Sciatic nerve (tissue), 2 donors: Measurements from ENCODE around the gene KRTAP5-9. TPM values are rescaled to one million over a fixed set of nuclear protein-coding genes. Genes with fewer than 3 reads are reported as not detected.
"Not testable (repeated sequence)": the region's sequence is repeated elsewhere in the genome, so short reads cannot be mapped to it uniquely, and the experiment has no call there.

Experiments
- ATAC-seq: fragments of 200-7000 bp; cut with Tn5 transposase; one replicate; pipeline ENCODE4 v1.9.1; 2020; ENCODE audit warnings: mild to moderate bottlenecking, moderate library complexity
- DNase-seq: peaks from one replicate; pipeline ENCODE4 v3.0.0-alpha.2; 2020; ENCODE audit warnings: low spot score
- intact Hi-C: fragments of 100-400 bp; cut with DNase I; formaldehyde crosslinking; loops from one replicate; pipeline ENCODE4 v1.14.2; 2022
- total RNA-seq: library from RNA; stranded (reverse); fragmentation: NEBNext Ultra II Directional; extraction: Animal tissue kit (Norgen Biotek cat#: 25700); gene quantifications from one replicate; pipeline ENCODE4 v1.2.1, GENCODE V29; 2021
- donor health status: DM: no; HTN: no; CAD: no.
- donor health status: DM: no; HTN: no; CAD: no.

Gene KRTAP5-9, protein sequence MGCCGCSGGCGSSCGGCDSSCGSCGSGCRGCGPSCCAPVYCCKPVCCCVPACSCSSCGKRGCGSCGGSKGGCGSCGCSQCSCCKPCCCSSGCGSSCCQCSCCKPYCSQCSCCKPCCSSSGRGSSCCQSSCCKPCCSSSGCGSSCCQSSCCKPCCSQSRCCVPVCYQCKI
- 0.40 TPM for total RNA-seq

DNA sequence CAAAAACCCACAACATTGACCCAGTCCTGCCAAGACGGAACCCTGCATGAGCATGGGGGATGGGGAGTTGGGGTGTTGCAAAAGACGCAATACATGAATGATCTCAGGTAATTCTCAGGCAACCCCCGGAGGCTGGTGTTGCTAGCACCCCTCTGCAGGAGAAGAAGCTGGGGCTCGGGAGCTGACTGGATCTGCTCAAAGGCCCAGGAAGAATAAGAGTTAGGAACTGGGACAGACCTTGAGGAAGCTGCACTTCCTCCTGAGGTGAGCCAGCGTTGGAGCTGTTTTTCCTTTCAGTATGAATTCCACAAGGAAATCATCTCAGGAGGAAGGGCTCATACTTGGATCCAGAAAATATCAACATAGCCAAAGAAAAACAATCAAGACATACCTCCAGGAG is at the start of gene KRTAP5-9:
KRTAP5-9 (plus strand) TSS at position 301 of the 400 bp plus-strand sequence. CDS start 238 bp downstream, outside the sequence.
- ATAC-seq (no peak), DNase-seq (no peak)
- intact Hi-C loops, result no loop called here

DNA sequence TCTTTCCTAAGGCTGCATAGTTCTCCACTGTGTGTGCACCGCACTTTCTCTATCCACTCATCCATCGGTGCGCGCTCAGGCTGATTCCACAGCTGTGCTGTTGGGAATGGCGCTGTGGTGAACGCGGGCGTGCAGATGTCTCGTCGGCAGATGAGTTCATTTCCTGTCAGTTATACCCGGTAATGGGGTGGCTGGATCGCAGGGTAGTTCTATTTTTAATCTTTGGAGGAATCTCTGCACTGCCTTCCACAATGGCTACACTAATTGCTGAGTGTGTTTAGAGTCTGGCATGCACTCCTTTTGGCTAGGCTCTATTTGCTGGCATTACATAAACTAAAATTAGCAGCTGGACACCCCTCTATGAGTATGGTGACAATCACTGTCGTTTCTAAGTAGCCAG is 49.1 kb upstream of the KRTAP5-9 start:
- peak; percentile 10 for DNase-seq
- intact Hi-C loops, result no loop called here
- ATAC-seq, result no peak

DNA sequence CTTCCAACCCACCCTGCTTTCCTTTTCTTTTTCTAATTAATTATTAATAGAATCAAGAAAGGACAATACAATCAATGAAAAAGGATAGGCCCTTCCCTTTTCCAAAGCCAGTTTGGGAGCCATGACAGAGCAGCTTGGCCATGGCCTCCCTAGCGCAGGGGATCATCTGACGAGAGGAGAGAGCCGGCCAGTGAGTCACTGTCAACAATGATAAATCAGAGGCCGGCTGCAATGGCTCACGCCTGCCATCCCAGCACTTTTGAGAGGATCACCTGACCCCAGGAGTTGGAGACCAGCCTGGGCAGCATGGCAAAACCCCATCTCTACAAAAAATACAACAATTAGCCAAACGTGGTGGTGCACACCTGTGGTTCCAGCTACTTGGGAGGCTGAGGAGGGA is 48.7 kb upstream of the KRTAP5-9 start:
- intact Hi-C loops, result no loop called here
- no peak for ATAC-seq
- peak; percentile 38 for DNase-seq

GRCh38 chr11:71500601-71501021 is 47.6 kb upstream of the KRTAP5-9 start:
- ATAC-seq (peak; percentile 24), DNase-seq (peak; percentile 55)
- intact Hi-C loops, result no loop called here

DNA sequence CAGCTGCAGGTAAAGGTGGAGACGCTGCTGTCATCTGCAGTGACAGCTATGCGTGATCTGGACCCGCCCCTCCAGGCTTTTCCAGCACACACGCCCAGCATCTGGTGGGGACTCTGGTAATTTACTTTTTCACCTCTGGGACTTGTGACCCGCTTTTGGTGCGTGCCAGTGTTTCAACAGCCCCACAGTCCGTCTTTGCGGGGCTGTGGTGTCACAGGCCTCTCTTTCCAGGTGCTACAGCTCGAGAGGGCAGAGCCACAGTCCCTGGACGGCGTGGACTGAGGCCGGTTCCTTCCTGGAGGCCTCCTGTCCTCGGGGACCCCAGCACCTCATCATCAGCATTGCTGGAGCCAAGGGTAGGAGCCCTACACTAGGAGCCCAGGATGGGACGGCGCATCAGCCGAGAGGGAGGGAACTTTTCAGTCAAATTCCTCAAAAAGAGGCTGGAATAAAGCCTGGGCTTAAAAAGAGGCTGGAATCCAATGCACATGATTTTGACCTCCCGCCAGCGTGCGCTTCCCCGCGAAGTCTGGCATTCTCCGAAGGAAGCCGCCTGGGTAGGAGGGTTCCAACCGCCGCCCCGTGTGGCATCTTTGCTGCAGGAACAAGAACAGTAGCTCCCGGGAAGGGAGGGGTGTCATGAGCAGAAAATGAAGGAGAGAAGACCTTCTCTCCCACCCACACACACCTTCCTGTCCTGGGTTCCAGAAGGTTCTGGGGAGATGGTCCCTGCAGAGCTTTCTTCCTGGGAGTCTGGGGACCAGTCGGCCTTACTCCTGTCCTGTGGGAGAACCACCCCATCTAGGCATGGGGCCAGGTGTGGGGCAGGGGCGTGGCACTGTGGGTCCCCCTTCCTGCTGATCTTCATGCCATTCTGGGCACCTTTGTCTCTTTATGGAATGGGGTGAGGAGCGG is 46.9 kb upstream of the KRTAP5-9 start:
- no peak for ATAC-seq
- intact Hi-C loops, result no loop called here
- peak; percentile 54 for DNase-seq

GRCh38 chr11:71502026-71502425 is 46.2 kb upstream of the KRTAP5-9 start:
- DNase-seq, result peak; percentile 30
- intact Hi-C loops, result no loop called here
- no peak for ATAC-seq

- ATAC-seq, result no peak
- intact Hi-C loops, result no loop called here
- peak; percentile 37 for DNase-seq
Measured at GRCh38 chr11:71502871-71503435, 45.3 kb upstream of the KRTAP5-9 start.

- intact Hi-C loops, result no loop called here
- DNase-seq (peak; percentile 45), ATAC-seq (no peak)
Measured at GRCh38 chr11:71504531-71504930, 43.7 kb upstream of the KRTAP5-9 start.

DNA sequence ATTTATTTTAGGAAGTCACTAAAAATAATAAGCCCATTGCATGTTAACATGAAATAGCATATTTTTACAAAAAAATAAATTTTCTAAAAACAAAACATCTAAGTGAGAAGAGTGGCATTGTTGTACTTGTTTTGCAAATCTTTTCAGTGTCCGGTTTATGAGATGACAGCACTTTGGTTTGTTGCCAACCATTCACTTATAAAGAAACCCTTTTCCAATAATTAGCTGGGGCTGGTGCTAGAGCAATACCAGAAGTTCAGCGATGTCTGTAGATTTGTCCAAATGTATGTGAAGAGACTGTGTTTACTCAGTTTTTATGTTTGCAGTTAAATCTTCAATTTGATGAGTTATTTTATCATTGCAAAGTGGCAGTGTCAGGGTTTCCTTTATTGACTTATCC is 43.2 kb upstream of the KRTAP5-9 start:
- no peak for DNase-seq
- ATAC-seq, result no peak
- intact Hi-C loops, result no loop called here

DNA sequence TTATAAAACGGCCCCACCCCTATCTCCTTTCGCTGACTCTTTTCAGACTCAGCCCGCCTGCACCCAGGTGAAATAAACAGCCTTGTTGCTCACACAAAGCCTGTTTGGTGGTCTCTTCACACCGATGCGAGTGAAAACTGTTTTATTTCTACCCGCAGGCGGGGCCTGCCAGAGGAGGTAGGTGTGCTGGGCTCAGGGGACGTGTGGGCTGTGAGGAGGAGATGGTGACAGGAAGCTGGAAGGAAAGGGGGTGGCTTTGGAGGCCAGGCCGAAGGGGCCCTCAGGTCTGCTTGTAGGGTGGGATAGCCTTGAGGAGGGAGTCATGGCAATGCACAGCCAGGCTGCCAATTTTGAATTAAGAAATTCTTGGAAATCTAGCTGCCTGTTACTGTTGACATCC is 42.4 kb upstream of the KRTAP5-9 start:
- intact Hi-C loops, result no loop called here
- ATAC-seq (no peak), DNase-seq (peak; percentile 30)

DNA sequence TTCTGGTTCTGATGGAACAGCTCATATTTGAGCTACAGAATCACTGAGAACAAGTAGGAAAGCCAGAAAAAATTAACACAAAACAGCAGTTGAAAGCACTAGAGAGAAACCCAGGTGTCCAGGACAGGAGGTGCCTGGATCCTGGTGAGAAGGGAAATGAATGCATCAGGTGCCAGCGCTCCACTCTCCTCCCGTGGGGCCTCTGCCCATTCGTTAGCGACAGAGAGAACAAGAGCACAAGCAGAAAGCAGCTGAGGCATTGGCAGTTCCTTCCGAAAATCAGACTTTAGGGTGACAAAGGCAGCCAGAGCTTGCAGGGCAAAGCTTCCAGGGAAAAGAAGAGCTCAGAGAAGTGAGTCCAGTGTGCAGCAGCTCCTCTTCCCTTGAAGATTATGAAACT is 41.1 kb upstream of the KRTAP5-9 start:
- no peak for ATAC-seq
- intact Hi-C loops, result no loop called here
- DNase-seq, result peak; percentile 22

- peak; percentile 40 for DNase-seq
- intact Hi-C loops, result no loop called here
- ATAC-seq, result no peak
Measured at GRCh38 chr11:71518506-71519471, 29.4 kb upstream of the KRTAP5-9 start.

DNA sequence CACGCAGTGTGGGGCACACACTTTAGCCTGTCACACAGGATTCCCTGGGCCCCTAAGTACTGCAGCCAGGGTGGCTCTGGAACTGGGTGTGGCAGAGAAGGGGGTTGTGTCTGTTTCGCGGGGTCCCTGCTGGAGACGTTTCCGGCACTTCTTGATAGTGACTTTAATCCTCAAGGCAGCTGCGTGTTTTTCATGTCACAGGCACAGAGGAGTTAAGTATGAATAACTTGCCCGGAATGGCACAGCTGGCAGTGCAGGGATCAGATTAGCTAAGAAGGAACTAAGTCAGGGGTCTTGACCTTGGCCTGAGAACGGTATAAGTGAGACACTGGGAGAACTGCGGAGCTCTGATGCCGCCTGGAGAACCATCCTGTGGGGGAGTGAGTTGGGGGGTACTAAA is 28.7 kb upstream of the KRTAP5-9 start:
- intact Hi-C loops, result no loop called here
- ATAC-seq (no peak), DNase-seq (no peak)

DNA sequence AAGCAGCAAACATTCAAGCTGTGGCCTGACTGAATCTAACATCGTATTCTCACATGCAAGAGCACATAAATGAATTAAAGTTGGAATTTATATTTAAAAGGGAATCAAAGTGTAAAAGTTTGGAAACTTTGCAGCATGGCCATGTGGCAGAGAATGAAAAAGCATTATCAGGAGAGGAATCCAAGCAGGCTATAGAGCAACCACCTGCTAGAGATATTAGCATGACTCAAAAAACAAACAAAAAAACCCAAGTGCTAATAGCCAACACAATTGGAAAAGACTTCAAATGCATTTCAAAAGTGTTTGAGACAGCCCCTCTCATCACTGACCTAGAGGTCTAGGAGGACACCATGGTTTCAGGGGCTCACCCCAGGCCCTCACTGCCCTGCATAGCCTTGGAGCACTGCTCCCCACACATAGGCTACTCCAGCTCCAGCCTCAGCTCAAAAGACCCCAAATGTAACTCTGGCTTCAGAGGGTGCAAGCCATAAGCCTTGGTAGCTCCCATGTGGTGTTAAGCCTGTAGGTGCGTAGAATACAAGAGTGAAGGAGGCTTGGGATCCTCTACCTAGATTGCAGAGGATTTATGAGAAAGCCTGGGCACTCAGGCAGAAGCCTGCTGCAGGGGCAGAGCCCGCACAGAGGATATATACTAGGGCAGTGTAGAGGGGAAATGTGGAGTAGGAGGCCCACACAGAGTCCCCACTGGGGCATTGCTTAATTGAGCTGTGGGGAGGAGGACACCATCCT is 22.9 kb upstream of the KRTAP5-9 start:
- ATAC-seq (no peak), DNase-seq (no peak)
- intact Hi-C loops, result no loop called here

DNA sequence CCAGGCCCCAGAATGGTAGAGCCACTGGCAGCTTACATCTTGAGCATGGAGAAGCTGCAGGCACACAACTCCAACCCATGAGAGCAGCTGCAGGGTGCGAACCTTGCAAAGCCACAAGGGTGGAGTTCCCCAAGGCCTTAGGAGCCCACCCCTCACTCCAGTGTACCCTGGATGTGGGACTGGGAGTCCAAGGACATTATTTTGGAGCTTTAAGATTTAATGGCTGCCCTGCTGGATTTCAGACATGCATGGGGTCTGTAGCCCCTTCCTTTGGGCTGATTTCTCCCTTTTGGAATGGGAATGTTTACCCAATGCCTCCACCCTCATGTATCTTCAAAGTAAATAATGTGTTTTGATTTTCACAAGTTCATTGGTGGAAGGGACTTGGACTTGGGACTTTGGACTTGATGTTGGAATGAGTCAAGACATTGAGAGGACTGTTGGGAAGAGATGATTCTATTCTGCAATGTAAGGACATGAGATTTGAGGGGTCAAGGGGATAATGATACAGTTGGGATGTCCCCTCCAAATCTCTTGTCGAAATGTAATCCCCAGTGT is 22.2 kb upstream of the KRTAP5-9 start:
- ATAC-seq (no peak), DNase-seq (peak; percentile 4)
- intact Hi-C loops, result no loop called here

DNA sequence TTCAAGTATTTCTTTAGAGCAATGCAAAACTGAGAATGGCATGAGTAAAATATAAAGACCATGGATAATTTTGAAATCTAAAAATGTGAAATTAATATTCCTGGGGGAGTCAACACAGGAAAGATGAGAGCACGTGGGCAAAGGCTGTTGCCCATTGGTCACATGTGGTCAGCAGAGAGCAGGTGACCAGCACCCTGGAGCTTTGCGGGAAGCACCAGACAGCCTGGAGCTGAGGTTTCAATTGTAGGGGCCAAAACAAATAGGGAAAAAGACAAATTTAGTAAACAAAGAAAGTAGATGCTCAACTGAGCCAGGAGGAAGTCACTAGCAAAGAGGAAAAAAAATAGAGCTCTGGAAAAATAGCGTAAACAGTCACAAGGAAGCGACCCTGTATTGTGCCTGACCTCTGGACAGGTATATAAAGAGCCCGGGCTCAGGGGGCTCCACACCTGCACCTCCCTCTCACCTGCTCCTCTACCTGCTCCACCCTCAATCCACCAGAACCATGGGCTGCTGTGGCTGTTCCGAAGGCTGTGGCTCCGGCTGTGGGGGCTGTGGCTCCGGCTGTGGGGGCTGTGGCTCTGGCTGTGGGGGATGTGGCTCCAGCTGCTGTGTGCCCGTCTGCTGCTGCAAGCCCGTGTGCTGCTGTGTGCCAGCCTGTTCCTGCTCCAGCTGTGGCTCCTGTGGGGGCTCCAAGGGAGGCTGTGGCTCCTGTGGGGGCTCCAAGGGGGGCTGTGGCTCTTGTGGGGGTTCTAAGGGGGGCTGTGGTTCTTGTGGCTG is 21.2 kb upstream of the KRTAP5-9 start, which contains the start of gene KRTAP5-7:
KRTAP5-7 (plus strand) TSS at position 472 of the 780 bp plus-strand sequence; CDS start at position 506, 34 bp downstream.
- ATAC-seq, result not testable (repeated sequence)
- peak; percentile 38 for DNase-seq

GRCh38 chr11:71527576-71528210 is 20.5 kb upstream of the KRTAP5-9 start:
- ATAC-seq (no peak), DNase-seq (peak; percentile 33)
- intact Hi-C loops, result no loop called here

More for the DNA sequence above, 21.2 kb upstream of the KRTAP5-9 start, which contains the start of gene KRTAP5-7:
- intact Hi-C loops, result not testable (repeated sequence)
